Vagina (tissue), 2 donors: ENCODE measurements around the gene SLC1A3. TPM values are rescaled to one million over a fixed set of nuclear protein-coding genes. Genes with fewer than 3 reads are reported as not detected.
"Not testable (repeated sequence)": the region's sequence is repeated elsewhere in the genome, so short reads cannot be mapped to it uniquely, and the experiment has no call there.

Experiments
- DNase-seq, 2 donors: peaks; one replicate each; pipeline ENCODE4 v3.0.0-alpha.2; 2017; ENCODE audit errors: extremely low spot score in 2 of 2
- H3K27ac ChIP-seq: fragments of 200-600 bp; sonication (generic); one replicate; pipeline ENCODE4 v1.5.1; 2019
- H3K27me3 ChIP-seq: fragments of 200-600 bp; sonication (generic); one replicate; pipeline ENCODE4 v1.5.1; 2019
- H3K36me3 ChIP-seq, 2 donors: fragments of 200-600 bp; sonication (generic); one replicate each; pipeline ENCODE4 v1.5.1; 2017 to 2019
- H3K4me1 ChIP-seq: fragments of 200-600 bp; sonication (generic); one replicate; pipeline ENCODE4 v1.5.1; 2019
- H3K4me3 ChIP-seq, 2 donors: fragments of 200-600 bp; sonication (generic); 1 replicate in 1 of 2; 2 replicates in 1 of 2; pipeline ENCODE4 v1.5.1; 2016 to 2019
- H3K9me3 ChIP-seq: fragments of 200-600 bp; sonication (generic); one replicate; pipeline ENCODE4 v1.5.1; 2019
- CTCF ChIP-seq, 3 experiments: fragments of 450-650 bp in 2 of 3; fragments of 200-600 bp in 1 of 3; sonication (generic) in 1 of 3; IDR thresholded peaks; one replicate each; pipeline ENCODE4 v1.5.1; 2017 to 2019; ENCODE audit warnings: antibody characterized with exemption in 3 of 3, mild to moderate bottlenecking in 2 of 3, moderate library complexity in 2 of 3
- POLR2A ChIP-seq, 2 donors: fragments of 450-650 bp; IDR thresholded peaks; one replicate each; pipeline ENCODE4 v1.6.1; 2017; ENCODE audit warnings: antibody characterized with exemption in 2 of 2, mild to moderate bottlenecking in 2 of 2, moderate library complexity in 2 of 2
- POLR2AphosphoS5 ChIP-seq, 2 donors: sonication (generic); formaldehyde crosslinking; IDR thresholded peaks; one replicate each; pipeline ENCODE4 v1.9.0; 2017; ENCODE audit warnings: antibody characterized with exemption in 2 of 2, mild to moderate bottlenecking in 2 of 2, low read depth in 1 of 2; ENCODE audit not compliant: insufficient read depth in 1 of 2
- intact Hi-C: fragments of 100-400 bp; cut with DNase I; formaldehyde crosslinking; loops from one replicate; pipeline ENCODE4 v1.15.1; 2023
- total RNA-seq: library from RNA; depleted of rRNA; stranded (reverse); fragments of >200 nt; gene quantifications from one replicate; pipeline ENCODE4 v1.2.3, GENCODE V29; 2016

Gene SLC1A3
- total RNA-seq, 1 donor from 2014 or later, result 18.9 TPM

GRCh38 chr5:36581070-36581469, 25.3 kb upstream of the SLC1A3 start:
- no peak for TF ChIP-seq POLR2A (IDR thresholded peaks at IDR 0.05)
- no peak for TF ChIP-seq CTCF (IDR thresholded peaks at IDR 0.05)
- no peak for TF ChIP-seq POLR2AphosphoS5 (IDR thresholded peaks at IDR 0.05; ENCODE audit: insufficient read depth in 1 of 2, low read depth in 1 of 2)
- Histone ChIP-seq H3K36me3 (no peaks in the 10 kb centered on the region), H3K4me1 (no peaks in the 10 kb centered on the region), H3K27me3 (no peaks in the 10 kb centered on the region), H3K27ac (no peak overlapping the region), H3K4me3 (no peak overlapping the region), H3K9me3 (no peaks in the 10 kb centered on the region)
- no peak for DNase-seq
- intact Hi-C loops, result no loop called here

GRCh38 chr5:36584009-36584875, 22.2 kb upstream of the SLC1A3 start:
- TF ChIP-seq POLR2AphosphoS5 (IDR thresholded peaks at IDR 0.05; ENCODE audit: insufficient read depth in 1 of 2, low read depth in 1 of 2) (no peak), CTCF (IDR thresholded peaks at IDR 0.05) (no peak)
- no peaks in the 10 kb centered on the region for H3K4me1 ChIP-seq
- intact Hi-C loops, result no loop called here
- H3K27ac ChIP-seq, result no peak overlapping the region
- no peak overlapping the region for H3K4me3 ChIP-seq
- no peak for DNase-seq
- no peaks in the 10 kb centered on the region for H3K36me3 ChIP-seq
- H3K9me3 ChIP-seq, result no peaks in the 10 kb centered on the region
- H3K27me3 ChIP-seq, result no peaks in the 10 kb centered on the region

GRCh38 chr5:36585701-36586100, 20.7 kb upstream of the SLC1A3 start:
- Histone ChIP-seq H3K4me3 (no peak overlapping the region), H3K9me3 (no peaks in the 10 kb centered on the region), H3K27ac (no peak overlapping the region), H3K27me3 (no peaks in the 10 kb centered on the region), H3K36me3 (no peaks in the 10 kb centered on the region), H3K4me1 (no peaks in the 10 kb centered on the region)
- intact Hi-C loops, result no loop called here
- DNase-seq, result no peak
- TF ChIP-seq CTCF (IDR thresholded peaks at IDR 0.05) (no peak), POLR2AphosphoS5 (IDR thresholded peaks at IDR 0.05; ENCODE audit: insufficient read depth in 1 of 2, low read depth in 1 of 2) (no peak), POLR2A (IDR thresholded peaks at IDR 0.05) (no peak)

- H3K27ac ChIP-seq, result no peak overlapping the region
- intact Hi-C loops, result no loop called here
- H3K4me3 ChIP-seq, result no peak overlapping the region
- DNase-seq, result no peak
- no peaks in the 10 kb centered on the region for H3K36me3 ChIP-seq
- no peaks in the 10 kb centered on the region for H3K9me3 ChIP-seq
- H3K27me3 ChIP-seq, result no peaks in the 10 kb centered on the region
- no peaks in the 10 kb centered on the region for H3K4me1 ChIP-seq
- TF ChIP-seq POLR2AphosphoS5 (IDR thresholded peaks at IDR 0.05; ENCODE audit: insufficient read depth in 1 of 2, low read depth in 1 of 2) (no peak), POLR2A (IDR thresholded peaks at IDR 0.05) (no peak), CTCF (IDR thresholded peaks at IDR 0.05) (no peak)
These were observed 19.1 kb upstream of the SLC1A3 start for GRCh38 chr5:36587354-36587753.

GRCh38 chr5:36589735-36590134, 16.7 kb upstream of the SLC1A3 start:
- DNase-seq, H3K27ac ChIP-seq, H3K36me3 ChIP-seq, intact Hi-C loops, H3K4me1 ChIP-seq, H3K27me3 ChIP-seq, H3K4me3 ChIP-seq, H3K9me3 ChIP-seq: not testable (repeated sequence)
